GM12878 (cell line): ENCODE results near the gene CFAP65. TPM values are rescaled to one million over a fixed set of nuclear protein-coding genes. Genes with fewer than 3 reads are reported as not detected.

Experiments used
- ATAC-seq: fragments of 200-7000 bp; cut with Tn5 transposase; 3 replicates; pipeline ENCODE4 v1.9.1; 2020; ENCODE audit warnings: mild to moderate bottlenecking, moderate library complexity
- BruUV-seq: library from RNA; stranded (reverse); fragments of 400-500 nt; replicated peaks from 2 replicates; lab custom pipeline; 2021; lab: Mats Ljungman, UMichigan
- CTCF ChIA-PET: fragments of 300-600 bp; sonication (Branson Sonifier 250); formaldehyde crosslinking; extraction: SDS; loops from one replicate; lab custom pipeline; 2021; ENCODE audit warnings: inconsistent platforms; lab: Yijun Ruan, JAX
- POLR2A ChIA-PET: fragments of 350-600 bp; formaldehyde crosslinking; extraction: SDS; loops from one replicate; lab custom pipeline; 2021; ENCODE audit warnings: inconsistent platforms; lab: Charles Lee
- RAD21 ChIA-PET: fragments of 300-600 bp; sonication (Branson Sonifier 250); formaldehyde crosslinking; loops from one replicate; lab custom pipeline; 2023; ENCODE audit warnings: antibody characterized with exemption; ENCODE audit not compliant: unreplicated experiment; lab: Charles Lee
- SMC1A ChIA-PET: fragments of 300-600 bp; sonication (Branson Sonifier 250); formaldehyde crosslinking; loops from one replicate; lab custom pipeline; 2023; ENCODE audit not compliant: unreplicated experiment, uncharacterized antibody; lab: Charles Lee
- DNase-seq: peaks from one replicate; pipeline ENCODE4 v3.0.0-alpha.2; 2011; ENCODE audit warnings: low read depth, low spot score
- FAIRE-seq: peaks from 3 replicates; lab custom pipeline; 2011; peaks lifted over from hg19 to GRCh38; lab: Jason Lieb, UNC
- H2AFZ ChIP-seq: 2 replicates; pipeline ENCODE4 v1.6.0; 2011; ENCODE audit warnings: low read depth, low read length, control low read depth; ENCODE audit not compliant: control insufficient read depth
- H3K27ac ChIP-seq: 2 replicates; pipeline ENCODE4 v1.5.1; 2011; ENCODE audit warnings: control low read depth; ENCODE audit not compliant: control insufficient read depth, insufficient read depth
- H3K27me3 ChIP-seq, 2 experiments: replicated peaks in 1 of 2; 2 replicates each; pipeline versions ENCODE4 v1.6.0 to v1.6.1; 2011; ENCODE audit warnings: low read length in 1 of 2; ENCODE audit not compliant: control insufficient read depth in 2 of 2, insufficient read depth in 2 of 2
- H3K36me3 ChIP-seq, 2 experiments: 2 replicates each; pipeline ENCODE4 v1.5.1; 2011; ENCODE audit warnings: low read length in 1 of 2; ENCODE audit not compliant: control insufficient read depth in 2 of 2, insufficient read depth in 2 of 2
- H3K4me1 ChIP-seq: 2 replicates; pipeline ENCODE4 v1.6.1; 2011; ENCODE audit warnings: mild to moderate bottlenecking, low read length, moderate library complexity, mixed read lengths; ENCODE audit not compliant: control insufficient read depth, insufficient read depth
- H3K4me2 ChIP-seq: 2 replicates; pipeline ENCODE4 v1.6.0; 2011; ENCODE audit warnings: control low read depth; ENCODE audit not compliant: control insufficient read depth, insufficient read depth
- H3K4me3 ChIP-seq: fragments of 200-600 bp; sonication (generic); 2 replicates; pipeline ENCODE4 v1.5.1; 2016
- H3K79me2 ChIP-seq: 2 replicates; pipeline ENCODE4 v1.6.0; 2011; ENCODE audit warnings: low read length; ENCODE audit not compliant: control insufficient read depth, insufficient read depth
- H3K9ac ChIP-seq: 2 replicates; pipeline ENCODE4 v1.8.0; 2011; ENCODE audit warnings: low read length, control low read depth, mixed read lengths; ENCODE audit not compliant: control insufficient read depth, insufficient read depth
- H3K9me3 ChIP-seq: replicated peaks from 3 replicates; pipeline ENCODE4 v1.5.1; 2011; ENCODE audit warnings: mild to moderate bottlenecking, low read length; ENCODE audit not compliant: control insufficient read depth, insufficient read depth
- H4K20me1 ChIP-seq: 2 replicates; pipeline ENCODE4 v1.6.0; 2011; ENCODE audit not compliant: control insufficient read depth, insufficient read depth
- CUX1 ChIP-seq: IDR thresholded peaks from 2 replicates; pipeline ENCODE4 v1.6.1; 2012; ENCODE audit warnings: improper control_type of control experiment, low read depth, low read length; ENCODE audit not compliant: insufficient replicate concordance
- HDGF ChIP-seq: fragments of 450-650 bp; IDR thresholded peaks from 2 replicates; pipeline ENCODE4 v1.6.1; 2016; ENCODE audit warnings: antibody characterized with exemption
- SMAD1 ChIP-seq: fragments of 450-650 bp; IDR thresholded peaks from 2 replicates; pipeline ENCODE4 v1.6.1; 2018; ENCODE audit warnings: mild to moderate bottlenecking, low read depth; ENCODE audit not compliant: partially characterized antibody
- SREBF2 ChIP-seq: IDR thresholded peaks from 2 replicates; pipeline ENCODE4 v1.6.1; 2012; ENCODE audit warnings: mild to moderate bottlenecking, low read length
- SUZ12 ChIP-seq: fragments of 200-600 bp; sonication (generic); IDR thresholded peaks from one replicate; pipeline ENCODE4 v1.6.1; 2018; ENCODE audit warnings: antibody characterized with exemption, mild to moderate bottlenecking; ENCODE audit not compliant: unreplicated experiment
- USF2 ChIP-seq: IDR thresholded peaks from 2 replicates; pipeline ENCODE4 v1.6.1; 2011; ENCODE audit warnings: low read depth, low read length, improper control_type of control experiment, borderline replicate concordance
- WRNIP1 ChIP-seq: IDR thresholded peaks from 2 replicates; pipeline ENCODE4 v1.6.1; 2011; ENCODE audit warnings: low read depth, low read length, improper control_type of control experiment, borderline replicate concordance
- WGBS: methylation state at CpG from one replicate; pipeline ENCODE4 v1.1.6; 2016; ENCODE audit warnings: low lambda C conversion rate; ENCODE audit not compliant: insufficient replicate concordance, insufficient coverage; ENCODE audit errors: missing lambda C conversion rate; 5-methylcytosine and 5-hydroxymethylcytosine counted together
- in situ Hi-C: fragments of 300-500 bp; cut with MboI; formaldehyde crosslinking; loops from 9 replicates; pipeline ENCODE4 v1.14.3; 2018; ENCODE audit warnings: mixed read lengths
- intact Hi-C: fragments of 100-400 bp; cut with micrococcal nuclease; formaldehyde crosslinking; loops from one replicate; pipeline ENCODE4 v1.14.2; 2022; ENCODE audit not compliant: unreplicated experiment
- polyA plus RNA-seq, 11 experiments: library from polyadenylated mRNA; depleted of rRNA in 4 of 11; unstranded in 6 of 11; stranded (reverse) in 5 of 11; fragments of >200 nt; fragmentation: Nextera tagmentation in 4 of 11; fragmentation: Illumina TruSeq in 1 of 11; extraction: Ambion mirVana in 4 of 11; extraction: Trizol in 1 of 11; gene quantifications; 1 replicate in 1 of 11; 2 replicates in 10 of 11; pipeline versions ENCODE4 v1.2.1 to v1.2.3, GENCODE V29; 2011 to 2016; ENCODE audit warnings: inconsistent platforms in 2 of 11, missing spikeins in 2 of 11, low read depth in 1 of 11
- total RNA-seq, 4 experiments: library from RNA; depleted of rRNA in 3 of 4; stranded (reverse); fragments of >200 nt in 3 of 4; fragmentation: Illumina TruSeq in 1 of 4; extraction: Trizol in 1 of 4; gene quantifications; 2 replicates each; pipeline versions ENCODE4 v1.2.1 to v1.2.3, GENCODE V29; 2013 to 2021

The CFAP65 gene
- total and polyA plus RNA-seq, 10 of the 15 experiments (the other 5 are each of a cell fraction or from before 2014, with no cell fraction given), result not detected

GRCh38 chr2:218980735-218981389, 60.5 kb downstream of the CFAP65 start:
- no peak overlapping the region for H3K27ac ChIP-seq
- peaks cover 24 to 30% of the 10 kb centered on the region in 2 experiments for H3K27me3 ChIP-seq
- no peak for ATAC-seq
- no peak overlapping the region for H3K9ac ChIP-seq
- in situ Hi-C loops, result no loop called here
- POLR2A ChIA-PET, result no interaction called here
- no peaks in the 10 kb centered on the region; the same call in 1 of the 2 replicates for H3K4me1 ChIP-seq
- no peak for DNase-seq
- H4K20me1 ChIP-seq, result no peaks in the 10 kb centered on the region; the same call in 1 of the 2 replicates
- intact Hi-C loops, result loop anchor here (2.0 to 5.0 kb wide), 2 partner anchors 104 to 129 kb away; no protein-coding TSS in a partner anchor
- WGBS, result 13% methylated on average over 24 of the region's 26 CpGs
- no TSS peak for BruUV-seq
- H3K4me3 ChIP-seq, result no peak overlapping the region
- SMC1A ChIA-PET, result interaction anchor here (1.0 to 1.3 kb wide), 5 partner anchors 78 to 178 kb away, joined by 3 to 11 read pairs (median 3); no protein-coding TSS in a partner anchor
- FAIRE-seq, result no peak
- CTCF ChIA-PET, result interaction anchor here (0.9 to 3.6 kb wide), 22 partner anchors 9 to 866 kb away, joined by 3 to 53 read pairs (median 4); partner anchors contain the start of genes BCS1L and ZNF142
- H3K9me3 ChIP-seq, result no peaks in the 10 kb centered on the region
- H2AFZ ChIP-seq, result no peak overlapping the region
- RAD21 ChIA-PET, result interaction anchor here (1.0 to 1.1 kb wide), 4 partner anchors 82 to 174 kb away, joined by 3 to 21 read pairs (median 11); no protein-coding TSS in a partner anchor
- H3K4me2 ChIP-seq, result no peak overlapping the region
- H3K36me3 ChIP-seq, result no peaks in the 10 kb centered on the region
- peak; percentile 58 for TF ChIP-seq SUZ12
- no peak for TF ChIP-seq WRNIP1
- TF ChIP-seq SREBF2, result no peak
- TF ChIP-seq CUX1, result no peak
- no peak for TF ChIP-seq HDGF
- TF ChIP-seq USF2, result no peak
- no peak for TF ChIP-seq SMAD1
- TF ChIP-seq, all 136 proteins: peak for 1
- no peaks in the 10 kb centered on the region for H3K79me2 ChIP-seq
